ENCODE data around the gene ZMYM2. TPM values are rescaled to one million over a fixed set of nuclear protein-coding genes. Genes with fewer than 3 reads are reported as not detected.

The ZMYM2 gene
- total RNA-seq, 1 experiment from 2014 or later, result 31.7 TPM

GRCh38 chr13:20132052-20132634 is 173.6 kb downstream of the ZMYM2 start:
- no peak for DNase-seq (ENCODE audit: low read depth)

- DNase-seq (ENCODE audit: low read depth), result no peak
Measured at GRCh38 chr13:20134732-20135131, 176.2 kb downstream of the ZMYM2 start.

- no peak for DNase-seq (ENCODE audit: low read depth)
Measured at GRCh38 chr13:20136781-20137703, 178.5 kb downstream of the ZMYM2 start.

- no peak for DNase-seq (ENCODE audit: low read depth)
Measured at GRCh38 chr13:20137875-20138274, 179.3 kb downstream of the ZMYM2 start.

GRCh38 chr13:20140487-20140886 is 182.0 kb downstream of the ZMYM2 start:
- DNase-seq (ENCODE audit: low read depth), result no peak

Other genes starting within 250 kb of the ZMYM2 start
- 28.5 and 29.9 TPM in 2 replicates for gene PSPC1, start 175.8 kb upstream of the ZMYM2 start, total RNA-seq (2014; rRNA removed; shearing (Covaris generic))
- 10.2 and 13.2 TPM in 2 replicates for gene ZMYM5, start 95.1 kb upstream of the ZMYM2 start, total RNA-seq (2014; rRNA removed; shearing (Covaris generic))
- 0.98 and 1.1 TPM in 2 replicates for gene GJA3, start 202.3 kb downstream of the ZMYM2 start, total RNA-seq (2014; rRNA removed; shearing (Covaris generic))
- gene GJB2, start 234.2 kb downstream of the ZMYM2 start, total RNA-seq (2014; rRNA removed; shearing (Covaris generic)), result 0.59 and 0.72 TPM in 2 replicates